Esophagus muscularis mucosa (tissue), 4 donors: ENCODE data around the gene GPBAR1. TPM values are rescaled to one million over a fixed set of nuclear protein-coding genes. Genes with fewer than 3 reads are reported as not detected.

ENCODE experiments used
- DNase-seq: peaks from one replicate; pipeline ENCODE4 v3.0.0-alpha.2; 2017; ENCODE audit errors: extremely low spot score
- H3K27ac ChIP-seq, 4 donors: fragments of 200-600 bp; sonication (generic); replicated peaks in 1 of 4; 1 replicate in 3 of 4; 2 replicates in 1 of 4; pipeline ENCODE4 v1.5.1; 2016 to 2019; ENCODE audit warnings: mild to moderate bottlenecking in 1 of 4
- H3K27me3 ChIP-seq, 4 donors: fragments of 200-600 bp; sonication (generic); one replicate each; pipeline versions ENCODE4 v1.5.1 to v1.6.0; 2016 to 2019
- H3K36me3 ChIP-seq, 4 donors: fragments of 200-600 bp; sonication (generic); one replicate each; pipeline ENCODE4 v1.5.1; 2016 to 2019
- H3K4me1 ChIP-seq, 4 donors: fragments of 200-600 bp; sonication (generic); one replicate each; pipeline ENCODE4 v1.5.1; 2016 to 2019
- H3K4me3 ChIP-seq, 4 donors: fragments of 200-600 bp; sonication (generic); 1 replicate in 2 of 4; 2 replicates in 2 of 4; pipeline ENCODE4 v1.5.1; 2016 to 2019; ENCODE audit warnings: mild to moderate bottlenecking in 4 of 4, moderate library complexity in 1 of 4
- H3K9me3 ChIP-seq, 4 donors: fragments of 200-600 bp; sonication (generic); 1 replicate in 3 of 4; 2 replicates in 1 of 4; pipeline ENCODE4 v1.5.1; 2016 to 2019
- CTCF ChIP-seq, 3 experiments: fragments of 200-600 bp in 2 of 3; fragments of 450-650 bp in 1 of 3; sonication (generic) in 2 of 3; IDR thresholded peaks; one replicate each; pipeline ENCODE4 v1.5.1; 2017 to 2019; ENCODE audit warnings: antibody characterized with exemption in 3 of 3, mild to moderate bottlenecking in 2 of 3, moderate library complexity in 1 of 3
- EP300 ChIP-seq: sonication (generic); formaldehyde crosslinking; IDR thresholded peaks from one replicate; pipeline ENCODE4 v1.6.1; 2017; ENCODE audit warnings: antibody characterized with exemption
- POLR2A ChIP-seq: fragments of 450-650 bp; IDR thresholded peaks from one replicate; pipeline ENCODE4 v1.6.1; 2017; ENCODE audit warnings: antibody characterized with exemption, moderate library complexity, mild to moderate bottlenecking, low read depth
- POLR2AphosphoS5 ChIP-seq, 2 donors: sonication (generic); formaldehyde crosslinking; IDR thresholded peaks; one replicate each; pipeline ENCODE4 v1.6.1; 2017; ENCODE audit warnings: antibody characterized with exemption in 2 of 2
- WGBS: methylation state at CpG from one replicate; pipeline ENCODE4 v1.1.5; 2018; 5-methylcytosine and 5-hydroxymethylcytosine counted together
- intact Hi-C: fragments of 100-400 bp; cut with DNase I; formaldehyde crosslinking; loops from one replicate; pipeline ENCODE4 v1.15.1; 2023
- total RNA-seq, 4 donors: library from RNA; depleted of rRNA; stranded (reverse); fragments of >200 nt; gene quantifications; one replicate each; pipeline versions ENCODE4 v1.1.0 to v1.2.1, GENCODE V29; 2016

Gene GPBAR1
- total RNA-seq, 4 donors from 2014 or later, result 0.42 to 4.5 (median 3.9) TPM

- peaks cover 40 to 58% (median 55%) of the 10 kb centered on the region in 4 donors for H3K4me1 ChIP-seq
- H3K4me3 ChIP-seq, result peak overlapping the region; percentile 84 to 96 (median 86)
- H3K27me3 ChIP-seq, result no peaks in the 10 kb centered on the region
- H3K9me3 ChIP-seq, result no peaks in the 10 kb centered on the region
- no peaks in the 10 kb centered on the region for H3K36me3 ChIP-seq
- H3K27ac ChIP-seq, result peak overlapping the region; percentile 89 to 96 (median 94)
- TF ChIP-seq POLR2A (no peak), EP300 (no peak), CTCF (IDR thresholded peaks at IDR 0.05) (no peak), POLR2AphosphoS5 (IDR thresholded peaks at IDR 0.05) (no peak)
- DNase-seq, result no peak
- intact Hi-C loops, result loop anchor here (5.0 kb wide), 1 partner anchor 45 kb away; the partner anchor contains the start of gene GPBAR1
- WGBS, result 1% methylated on average over 44 of the region's 47 CpGs
These were observed 43.2 kb upstream of the GPBAR1 start for GRCh38 chr2:218217360-218218267.

DNA sequence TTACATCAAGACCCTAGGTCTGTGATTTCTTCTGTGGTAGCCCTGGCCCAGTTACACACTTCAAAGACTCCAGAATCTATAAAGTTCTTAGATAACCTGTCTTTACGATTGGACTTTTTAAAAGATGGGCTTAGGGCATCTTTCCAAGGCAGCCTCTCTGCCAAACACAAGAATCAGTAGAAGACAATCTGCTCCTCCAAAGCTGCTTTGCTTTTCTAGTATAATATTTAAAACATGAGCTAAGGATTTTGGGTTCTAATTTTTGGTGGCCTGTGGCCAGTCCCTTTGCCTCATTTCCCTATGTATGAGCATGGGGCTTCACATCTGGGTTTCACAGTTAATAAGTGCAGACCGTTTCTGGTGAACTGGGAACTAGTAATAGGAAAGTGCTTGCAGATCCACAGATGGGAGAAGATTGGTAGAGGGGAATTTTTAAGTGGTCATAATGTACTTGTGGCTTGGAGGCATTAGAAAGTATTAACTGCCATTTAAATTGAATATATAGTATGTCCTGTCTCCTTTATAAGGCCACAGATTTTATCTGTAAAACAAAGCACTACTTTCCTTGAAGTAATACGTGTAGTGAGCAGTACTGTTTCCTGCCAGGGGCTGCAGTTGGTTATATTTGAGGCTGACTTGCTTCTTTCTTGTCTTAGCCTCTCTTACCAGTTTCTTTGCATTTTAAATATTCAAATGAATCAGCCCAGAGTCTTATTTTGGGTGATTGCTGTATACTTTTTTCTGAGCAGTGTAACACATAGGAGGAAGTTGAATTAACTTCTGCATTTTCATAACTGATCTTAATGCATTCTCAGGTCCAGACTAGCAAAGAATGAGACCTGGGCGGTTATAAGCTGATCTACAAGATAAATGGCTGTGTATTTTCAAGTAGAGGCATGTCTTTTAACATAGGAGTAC is 42.3 kb upstream of the GPBAR1 start:
- Histone ChIP-seq H3K27me3 (no peaks in the 10 kb centered on the region), H3K36me3 (no peaks in the 10 kb centered on the region), H3K4me1 (peaks cover 45 to 67% (median 64%) of the 10 kb centered on the region in 4 donors), H3K9me3 (no peaks in the 10 kb centered on the region), H3K27ac (peak overlapping the region; percentile 89 to 96 (median 94)), H3K4me3 (peak overlapping the region; percentile 84 to 96 (median 86))
- no peak for TF ChIP-seq POLR2AphosphoS5 (IDR thresholded peaks at IDR 0.05)
- no peak for TF ChIP-seq POLR2A
- TF ChIP-seq EP300, result no peak
- no peak for TF ChIP-seq CTCF (IDR thresholded peaks at IDR 0.05)
- 15% methylated on average over 4 of the region's 4 CpGs for WGBS
- DNase-seq, result no peak
- intact Hi-C loops, result loop anchor here (5.0 kb wide), 1 partner anchor 44 kb away; the partner anchor contains the start of gene GPBAR1

GRCh38 chr2:218219934-218220333 is 40.9 kb upstream of the GPBAR1 start:
- no peak for TF ChIP-seq CTCF (IDR thresholded peaks at IDR 0.05)
- TF ChIP-seq EP300, result no peak
- TF ChIP-seq POLR2A, result no peak
- no peak for TF ChIP-seq POLR2AphosphoS5 (IDR thresholded peaks at IDR 0.05)
- Histone ChIP-seq H3K9me3 (no peaks in the 10 kb centered on the region), H3K4me3 (peak overlapping the region in 1 of 4 donors; percentile 96), H3K27ac (peak overlapping the region in 1 of 4 donors; percentile 89), H3K4me1 (peaks cover 49 to 78% (median 72%) of the 10 kb centered on the region in 4 donors), H3K36me3 (peaks cover 0 to 10% (median 5%) of the 10 kb centered on the region in 4 donors), H3K27me3 (no peaks in the 10 kb centered on the region)
- DNase-seq, result no peak
- 45% methylated on average over 2 of the region's 2 CpGs for WGBS
- intact Hi-C loops, result loop anchor here (5.0 kb wide), 1 partner anchor 42 kb away; the partner anchor contains the start of gene GPBAR1

GRCh38 chr2:218221000-218221399 is 39.8 kb upstream of the GPBAR1 start:
- H3K9me3 ChIP-seq, result no peaks in the 10 kb centered on the region
- no peak for DNase-seq
- no peak overlapping the region for H3K4me3 ChIP-seq
- WGBS, result 51% methylated on average over 5 of the region's 5 CpGs
- intact Hi-C loops, result no loop called here
- peaks cover 0 to 21% (median 11%) of the 10 kb centered on the region in 4 donors for H3K36me3 ChIP-seq
- H3K27ac ChIP-seq, result no peak overlapping the region
- H3K27me3 ChIP-seq, result no peaks in the 10 kb centered on the region
- H3K4me1 ChIP-seq, result peaks cover 49 to 84% (median 71%) of the 10 kb centered on the region in 4 donors
- TF ChIP-seq POLR2A (no peak), EP300 (no peak), POLR2AphosphoS5 (IDR thresholded peaks at IDR 0.05) (no peak), CTCF (IDR thresholded peaks at IDR 0.05) (no peak)
